Measurements from ENCODE around the gene SCP2.

The SCP2 gene

GRCh38 chr1:53087332-53088285 is 160.5 kb downstream of the SCP2 start:
- TF ChIP-seq ZNF274 (IDR thresholded peaks at IDR 0.05; ENCODE audit: low read depth, low read length): no peak
- H3K4me3 ChIP-seq (ENCODE audit: low read length): no peak overlapping the region

- TF ChIP-seq ZNF274 (IDR thresholded peaks at IDR 0.05; ENCODE audit: low read depth, low read length): no peak
These were observed 161.7 kb downstream of the SCP2 start for GRCh38 chr1:53088616-53089300.

GRCh38 chr1:53089478-53090226 is 162.6 kb downstream of the SCP2 start:
- H3K4me3 ChIP-seq (ENCODE audit: low read length): no peak overlapping the region
- TF ChIP-seq ZNF274 (IDR thresholded peaks at IDR 0.05; ENCODE audit: low read depth, low read length): no peak

More at GRCh38 chr1:53088616-53089300, 161.7 kb downstream of the SCP2 start:
- no peak overlapping the region for H3K4me3 ChIP-seq (ENCODE audit: low read length)

GRCh38 chr1:53090227-53091147 is 163.4 kb downstream of the SCP2 start:
- H3K4me3 ChIP-seq (ENCODE audit: low read length): no peak overlapping the region

GRCh38 chr1:53091841-53092645 is 165.0 kb downstream of the SCP2 start:
- no peak for TF ChIP-seq ZNF274 (IDR thresholded peaks at IDR 0.05; ENCODE audit: low read depth, low read length)
- no peak overlapping the region for H3K4me3 ChIP-seq (ENCODE audit: low read length)

More at GRCh38 chr1:53090227-53091147, 163.4 kb downstream of the SCP2 start:
- no peak for TF ChIP-seq ZNF274 (IDR thresholded peaks at IDR 0.05; ENCODE audit: low read depth, low read length)

- no peak for TF ChIP-seq ZNF274 (IDR thresholded peaks at IDR 0.05; ENCODE audit: low read depth, low read length)
- H3K4me3 ChIP-seq (ENCODE audit: low read length): no peak overlapping the region
These were observed 165.8 kb downstream of the SCP2 start for GRCh38 chr1:53092659-53093450.

GRCh38 chr1:53093451-53093754 is 166.3 kb downstream of the SCP2 start:
- no peak for TF ChIP-seq ZNF274 (IDR thresholded peaks at IDR 0.05; ENCODE audit: low read depth, low read length)
- H3K4me3 ChIP-seq (ENCODE audit: low read length): no peak overlapping the region

GRCh38 chr1:53093778-53094532 is 166.9 kb downstream of the SCP2 start:
- no peak for TF ChIP-seq ZNF274 (IDR thresholded peaks at IDR 0.05; ENCODE audit: low read depth, low read length)

GRCh38 chr1:53094533-53094919 is 167.4 kb downstream of the SCP2 start:
- TF ChIP-seq ZNF274 (IDR thresholded peaks at IDR 0.05; ENCODE audit: low read depth, low read length): no peak
- no peak overlapping the region for H3K4me3 ChIP-seq (ENCODE audit: low read length)

More at GRCh38 chr1:53093778-53094532, 166.9 kb downstream of the SCP2 start:
- H3K4me3 ChIP-seq (ENCODE audit: low read length): no peak overlapping the region
